ENCODE results near the gene ERBB4. TPM values are rescaled to one million over a fixed set of nuclear protein-coding genes. Genes with fewer than 3 reads are reported as not detected.

ERBB4 gene
- total RNA-seq, 6 donors from 2014 or later: 3.3 to 24.2 (median 11.7) TPM

GRCh38 chr2:211652327-211652726 is 886.3 kb downstream of the ERBB4 start:
- 44 to 75% methylated on average over 1 of the region's 1 CpG for WGBS, 2 donors
- TF ChIP-seq CTCF (IDR thresholded peaks at IDR 0.05) (no peak), POLR2AphosphoS5 (IDR thresholded peaks at IDR 0.05) (no peak), EP300 (IDR thresholded peaks at IDR 0.05) (no peak), POLR2A (IDR thresholded peaks at IDR 0.05) (no peak)

GRCh38 chr2:211649331-211649730 is 889.3 kb downstream of the ERBB4 start:
- Histone ChIP-seq H3K27me3 (no peaks in the 10 kb centered on the region), H3K9me3 (no peaks in the 10 kb centered on the region), H3K27ac (no peak overlapping the region), H3K36me3 (no peaks in the 10 kb centered on the region), H3K4me3 (no peak overlapping the region), H3K4me1 (no peaks in the 10 kb centered on the region)
- no peak for DNase-seq
- no peak for ATAC-seq (ENCODE audit: low FRiP score in 2 of 2)
- TF ChIP-seq POLR2A (IDR thresholded peaks at IDR 0.05) (no peak), POLR2AphosphoS5 (IDR thresholded peaks at IDR 0.05) (no peak), CTCF (IDR thresholded peaks at IDR 0.05) (no peak), EP300 (IDR thresholded peaks at IDR 0.05) (no peak)
- 72 to 89% methylated on average over 2 of the region's 2 CpGs for whole genome bisulfite sequencing, 2 donors

More at GRCh38 chr2:211652327-211652726, 886.3 kb downstream of the ERBB4 start:
- H3K27me3 ChIP-seq: no peaks in the 10 kb centered on the region
- H3K27ac ChIP-seq: no peak overlapping the region
- H3K4me1 ChIP-seq: no peaks in the 10 kb centered on the region
- H3K4me3 ChIP-seq: no peak overlapping the region
- no peak for DNase-seq
- no peaks in the 10 kb centered on the region for H3K9me3 ChIP-seq
- H3K36me3 ChIP-seq: no peaks in the 10 kb centered on the region
- no peak for ATAC-seq (ENCODE audit: low FRiP score in 2 of 2)

- Histone ChIP-seq H3K27ac (no peak overlapping the region), H3K27me3 (no peaks in the 10 kb centered on the region), H3K4me1 (no peaks in the 10 kb centered on the region), H3K9me3 (no peaks in the 10 kb centered on the region), H3K36me3 (no peaks in the 10 kb centered on the region), H3K4me3 (no peak overlapping the region)
- DNase-seq: no peak
- no peak for ATAC-seq (ENCODE audit: low FRiP score in 2 of 2)
- WGBS, 2 donors: 42 to 63% methylated on average over 1 of the region's 1 CpG
- TF ChIP-seq EP300 (IDR thresholded peaks at IDR 0.05) (no peak), POLR2A (IDR thresholded peaks at IDR 0.05) (no peak), POLR2AphosphoS5 (IDR thresholded peaks at IDR 0.05) (no peak), CTCF (IDR thresholded peaks at IDR 0.05) (no peak)
Measured at GRCh38 chr2:211631503-211631902, 907.1 kb downstream of the ERBB4 start.

GRCh38 chr2:211623096-211623495 is 915.5 kb downstream of the ERBB4 start:
- DNase-seq (no peak), ATAC-seq (ENCODE audit: low FRiP score in 2 of 2) (no peak)
- no peak overlapping the region for H3K4me3 ChIP-seq
- no peaks in the 10 kb centered on the region for H3K27me3 ChIP-seq
- no peaks in the 10 kb centered on the region for H3K9me3 ChIP-seq
- no peak overlapping the region for H3K27ac ChIP-seq
- no peaks in the 10 kb centered on the region for H3K4me1 ChIP-seq
- no peak for TF ChIP-seq EP300 (IDR thresholded peaks at IDR 0.05)
- no peak for TF ChIP-seq POLR2AphosphoS5 (IDR thresholded peaks at IDR 0.05)
- no peak for TF ChIP-seq CTCF (IDR thresholded peaks at IDR 0.05)
- no peak for TF ChIP-seq POLR2A (IDR thresholded peaks at IDR 0.05)
- no peaks in the 10 kb centered on the region for H3K36me3 ChIP-seq

GRCh38 chr2:211620986-211621385 is 917.6 kb downstream of the ERBB4 start:
- Histone ChIP-seq H3K27me3 (no peaks in the 10 kb centered on the region), H3K4me1 (no peaks in the 10 kb centered on the region), H3K4me3 (no peak overlapping the region), H3K27ac (no peak overlapping the region), H3K36me3 (no peaks in the 10 kb centered on the region), H3K9me3 (no peaks in the 10 kb centered on the region)
- no peak for DNase-seq
- TF ChIP-seq EP300 (IDR thresholded peaks at IDR 0.05): no peak
- no peak for TF ChIP-seq CTCF (IDR thresholded peaks at IDR 0.05)
- no peak for TF ChIP-seq POLR2AphosphoS5 (IDR thresholded peaks at IDR 0.05)
- no peak for TF ChIP-seq POLR2A (IDR thresholded peaks at IDR 0.05)
- no peak for ATAC-seq (ENCODE audit: low FRiP score in 2 of 2)
- 74 to 92% methylated on average over 1 of the region's 1 CpG for WGBS, 2 donors
